HCT116 (cell line): Measurements from ENCODE around the gene ADGRD1. TPM values are rescaled to one million over a fixed set of nuclear protein-coding genes. Genes with fewer than 3 reads are reported as not detected.

Experiments used
- ATAC-seq: fragments of 200-7000 bp; cut with Tn5 transposase; 2 replicates; pipeline ENCODE4 v1.9.1; 2020; ENCODE audit warnings: mild to moderate bottlenecking, moderate library complexity
- BruUV-seq: library from RNA; stranded (reverse); fragments of 400-500 nt; replicated peaks from 2 replicates; lab custom pipeline; 2021; lab: Mats Ljungman, UMichigan
- CTCF ChIA-PET: fragments of 300-600 bp; sonication (Branson Sonifier 250); formaldehyde crosslinking; loops from one replicate; lab custom pipeline; 2021; ENCODE audit warnings: antibody characterized with exemption; lab: Charles Lee
- POLR2A ChIA-PET: fragments of 300-600, 350-600 bp; sonication (Branson Sonifier 250); formaldehyde crosslinking; loops from one replicate; lab custom pipeline; 2021; ENCODE audit warnings: antibody characterized with exemption; lab: Charles Lee
- RAD21 ChIA-PET, 2 experiments: fragments of 300-600 bp; sonication (Branson Sonifier 250); formaldehyde crosslinking; loops; one replicate each; lab custom pipeline; 2023; ENCODE audit warnings: low total read pairs in 2 of 2; ENCODE audit not compliant: uncharacterized antibody in 2 of 2, unreplicated experiment in 2 of 2, low non-redundant PET in 1 of 2; lab: Charles Lee
- DNase-seq: peaks from one replicate; pipeline ENCODE4 v3.0.0-alpha.2; 2010; ENCODE audit warnings: low read depth, low spot score
- H2AFZ ChIP-seq: fragments of 200-600 bp; shearing (Covaris generic), sonication (generic); 2 replicates; pipeline ENCODE4 v1.6.1; 2017; ENCODE audit warnings: low read depth, mixed run types, mixed read lengths, antibody characterized with exemption, low read length; ENCODE audit not compliant: poor library complexity, severe bottlenecking
- H3K27ac ChIP-seq: 2 replicates; pipeline ENCODE4 v1.5.1; 2012; ENCODE audit warnings: low read depth, low read length
- H3K27me3 ChIP-seq: fragments of 200-600 bp; sonication (generic); 2 replicates; pipeline ENCODE4 v1.6.1; 2016; ENCODE audit warnings: mixed run types, low read length, mixed read lengths; ENCODE audit not compliant: insufficient read depth
- H3K36me3 ChIP-seq, 2 experiments: fragments of 200-500 bp in 1 of 2; fragments of 200-600 bp in 1 of 2; sonication (Bioruptor generic) in 1 of 2; sonication (generic) in 1 of 2; 2 replicates each; pipeline versions ENCODE4 v1.5.1 to v1.6.1; 2014 to 2016; ENCODE audit warnings: low read length in 2 of 2, inconsistent platforms in 1 of 2, mixed read lengths in 1 of 2, mixed run types in 1 of 2; ENCODE audit not compliant: insufficient read depth in 2 of 2, control insufficient read depth in 1 of 2
- H3K4me1 ChIP-seq, 2 experiments: fragments of 200-600 bp in 1 of 2; sonication (generic) in 1 of 2; 2 replicates each; pipeline versions ENCODE4 v1.5.1 to v1.6.1; 2012 to 2017; ENCODE audit warnings: low read length in 2 of 2, inconsistent platforms in 1 of 2, mild to moderate bottlenecking in 1 of 2, mixed read lengths in 1 of 2, mixed run types in 1 of 2, moderate library complexity in 1 of 2; ENCODE audit not compliant: insufficient read depth in 2 of 2, control insufficient read depth in 1 of 2
- H3K4me2 ChIP-seq: fragments of 200-600 bp; sonication (generic); 2 replicates; pipeline ENCODE4 v1.6.1; 2017; ENCODE audit warnings: mixed run types, low read length, mixed read lengths
- H3K4me3 ChIP-seq, 2 experiments: fragments of 200-600 bp in 1 of 2; sonication (generic) in 1 of 2; replicated peaks in 1 of 2; 2 replicates each; pipeline ENCODE4 v1.5.1; 2011 to 2016; ENCODE audit warnings: low read length in 2 of 2, control low read depth in 1 of 2, low read depth in 1 of 2, mild to moderate bottlenecking in 1 of 2, mixed read lengths in 1 of 2, mixed run types in 1 of 2
- H3K79me2 ChIP-seq: fragments of 200-600 bp; sonication (generic); 2 replicates; pipeline ENCODE4 v1.6.1; 2017; ENCODE audit warnings: mild to moderate bottlenecking, mixed run types, low read length, moderate library complexity, mixed read lengths; ENCODE audit not compliant: insufficient read depth
- H3K9ac ChIP-seq: fragments of 200-600 bp; sonication (generic); 2 replicates; pipeline ENCODE4 v1.6.1; 2016; ENCODE audit warnings: low read length, mixed read lengths
- H3K9me2 ChIP-seq: fragments of 200-600 bp; sonication (generic), shearing (Covaris generic); 2 replicates; pipeline ENCODE4 v1.6.1; 2017; ENCODE audit warnings: mixed run types, mild to moderate bottlenecking, moderate library complexity; ENCODE audit not compliant: insufficient read depth
- H3K9me3 ChIP-seq, 2 experiments: fragments of 200-500 bp in 1 of 2; fragments of 200-600 bp in 1 of 2; sonication (Bioruptor generic) in 1 of 2; sonication (generic) in 1 of 2; 2 replicates each; pipeline ENCODE4 v1.6.1; 2014 to 2017; ENCODE audit warnings: low read length in 2 of 2, mixed read lengths in 2 of 2, inconsistent platforms in 1 of 2, low read depth in 1 of 2, mild to moderate bottlenecking in 1 of 2, mixed run types in 1 of 2, moderate library complexity in 1 of 2; ENCODE audit not compliant: control insufficient read depth in 1 of 2, insufficient read depth in 1 of 2
- H4K20me1 ChIP-seq: fragments of 200-600 bp; sonication (generic), shearing (Covaris generic); 2 replicates; pipeline ENCODE4 v1.6.1; 2017; ENCODE audit warnings: mixed run types, mild to moderate bottlenecking, moderate library complexity; ENCODE audit not compliant: insufficient read depth
- CEBPB ChIP-seq: IDR thresholded peaks from 2 replicates; pipeline ENCODE4 v1.6.1; 2012; ENCODE audit warnings: low read depth
- EGR1 ChIP-seq: IDR thresholded peaks from 2 replicates; pipeline ENCODE4 v1.6.1; 2012; ENCODE audit warnings: low read depth
- EZH2 ChIP-seq: fragments of 200-600 bp; sonication (generic); IDR thresholded peaks from 2 replicates; pipeline ENCODE4 v1.6.1; 2017; ENCODE audit warnings: antibody characterized with exemption, mixed run types
- EZH2phosphoT487 ChIP-seq: fragments of 200-600 bp; IDR thresholded peaks from 2 replicates; pipeline ENCODE4 v1.6.1; 2018; ENCODE audit warnings: antibody characterized with exemption, borderline replicate concordance
- FOSL1 ChIP-seq: IDR thresholded peaks from 2 replicates; pipeline ENCODE4 v1.6.1; 2012; ENCODE audit warnings: low read depth
- JUND ChIP-seq: IDR thresholded peaks from 2 replicates; pipeline ENCODE4 v1.6.1; 2012
- POLR2A ChIP-seq: IDR thresholded peaks from 2 replicates; pipeline ENCODE4 v1.7.0; 2011; ENCODE audit warnings: borderline replicate concordance; ENCODE audit not compliant: insufficient read depth, insufficient read length; ENCODE audit errors: extremely low read depth
- POLR2AphosphoS5 ChIP-seq: IDR thresholded peaks from 2 replicates; pipeline ENCODE4 v1.6.1; 2011; ENCODE audit warnings: mild to moderate bottlenecking, low read depth, low read length, moderate library complexity
- SIN3A ChIP-seq: IDR thresholded peaks from 2 replicates; pipeline ENCODE4 v1.6.1; 2012; ENCODE audit warnings: low read depth
- SP1 ChIP-seq: IDR thresholded peaks from 2 replicates; pipeline ENCODE4 v1.6.1; 2012; ENCODE audit warnings: low read depth
- SRF ChIP-seq: IDR thresholded peaks from 2 replicates; pipeline ENCODE4 v1.6.1; 2012; ENCODE audit warnings: low read depth
- TCF7L2 ChIP-seq: IDR thresholded peaks from 2 replicates; pipeline ENCODE4 v1.7.0; 2011; ENCODE audit warnings: borderline replicate concordance, inconsistent platforms; ENCODE audit not compliant: insufficient read depth, insufficient read length; ENCODE audit errors: extremely low read depth
- ZFX ChIP-seq: fragments of 450-650 bp; IDR thresholded peaks from 2 replicates; pipeline ENCODE4 v1.6.1; 2017
- ZNF274 ChIP-seq: fragments of 200-500 bp; sonication (Bioruptor generic); IDR thresholded peaks from 2 replicates; pipeline ENCODE4 v1.6.1; 2014; ENCODE audit warnings: mild to moderate bottlenecking, low read depth, low read length, inconsistent platforms
- intact Hi-C: fragments of 100-400 bp; cut with micrococcal nuclease; formaldehyde crosslinking; loops from 2 replicates; pipeline ENCODE4 v1.10.0; 2022
- total RNA-seq: library from RNA; stranded (reverse); gene quantifications from one replicate; pipeline ENCODE4 v1.2.1, GENCODE V29; 2021; ENCODE audit not compliant: unreplicated experiment
- TF ChIP-seq, protein P1 (sequence below): IDR thresholded peaks from 2 replicates; pipeline ENCODE4 v1.6.1; 2011; ENCODE audit warnings: mild to moderate bottlenecking, low read length, moderate library complexity; ENCODE audit not compliant: insufficient replicate concordance; ENCODE audit errors: extremely low read depth
- TF ChIP-seq, protein P2 (sequence below): IDR thresholded peaks from 2 replicates; pipeline ENCODE4 v1.6.1; 2012
- TF ChIP-seq, protein P3 (sequence below): IDR thresholded peaks from 2 replicates; pipeline ENCODE4 v1.6.1; 2012

The ADGRD1 gene
- total RNA-seq, 1 experiment from 2014 or later = 0.44 TPM

DNA sequence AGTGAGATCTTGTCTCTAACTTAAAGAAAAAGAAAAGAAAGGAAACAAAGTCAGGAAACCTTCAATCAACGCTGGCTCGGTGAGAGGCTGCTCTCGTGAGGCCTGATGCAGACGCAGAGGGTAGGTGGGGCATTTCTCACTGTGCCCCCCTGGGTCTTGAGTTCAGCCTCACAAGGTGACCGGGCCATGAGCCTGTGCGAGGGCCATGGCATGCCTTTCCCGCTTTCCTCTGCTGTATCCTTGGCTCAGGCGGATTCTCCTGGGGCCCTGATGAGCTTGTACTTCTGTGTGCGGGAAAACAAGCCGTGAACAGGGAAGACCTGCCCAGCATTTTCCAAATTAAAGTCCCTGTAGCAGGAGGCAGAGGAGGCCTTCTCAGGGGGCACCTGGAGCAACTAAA lies 20.2 kb downstream of the ADGRD1 start:
- Histone ChIP-seq H3K4me2 (no peak overlapping the region), H3K36me3 (no peaks in the 10 kb centered on the region), H4K20me1 (no peaks in the 10 kb centered on the region), H3K9me2 (no peaks in the 10 kb centered on the region), H3K27me3 (peaks cover 21% of the 10 kb centered on the region), H3K9me3 (no peaks in the 10 kb centered on the region), H3K9ac (no peak overlapping the region), H3K79me2 (no peaks in the 10 kb centered on the region), H3K4me3 (no peak overlapping the region), H2AFZ (no peak overlapping the region), H3K4me1 (no peaks in the 10 kb centered on the region), H3K27ac (no peak overlapping the region)
- no TSS peak for BruUV-seq
- ChIA-PET RAD21 (no interaction called here), CTCF (no interaction called here), POLR2A (no interaction called here)
- TF ChIP-seq ZNF274 (no peak), TCF7L2 (no peak), POLR2AphosphoS5 (no peak), ZFX (no peak), EZH2 (no peak), SP1 (no peak), CEBPB (no peak), SRF (no peak), EGR1 (no peak), FOSL1 (no peak), JUND (no peak), EZH2phosphoT487 (no peak), POLR2A (no peak), SIN3A (no peak)
- TF ChIP-seq, protein P1, sequence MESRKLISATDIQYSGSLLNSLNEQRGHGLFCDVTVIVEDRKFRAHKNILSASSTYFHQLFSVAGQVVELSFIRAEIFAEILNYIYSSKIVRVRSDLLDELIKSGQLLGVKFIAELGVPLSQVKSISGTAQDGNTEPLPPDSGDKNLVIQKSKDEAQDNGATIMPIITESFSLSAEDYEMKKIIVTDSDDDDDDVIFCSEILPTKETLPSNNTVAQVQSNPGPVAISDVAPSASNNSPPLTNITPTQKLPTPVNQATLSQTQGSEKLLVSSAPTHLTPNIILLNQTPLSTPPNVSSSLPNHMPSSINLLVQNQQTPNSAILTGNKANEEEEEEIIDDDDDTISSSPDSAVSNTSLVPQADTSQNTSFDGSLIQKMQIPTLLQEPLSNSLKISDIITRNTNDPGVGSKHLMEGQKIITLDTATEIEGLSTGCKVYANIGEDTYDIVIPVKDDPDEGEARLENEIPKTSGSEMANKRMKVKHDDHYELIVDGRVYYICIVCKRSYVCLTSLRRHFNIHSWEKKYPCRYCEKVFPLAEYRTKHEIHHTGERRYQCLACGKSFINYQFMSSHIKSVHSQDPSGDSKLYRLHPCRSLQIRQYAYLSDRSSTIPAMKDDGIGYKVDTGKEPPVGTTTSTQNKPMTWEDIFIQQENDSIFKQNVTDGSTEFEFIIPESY = no peak
- TF ChIP-seq, protein P2, sequence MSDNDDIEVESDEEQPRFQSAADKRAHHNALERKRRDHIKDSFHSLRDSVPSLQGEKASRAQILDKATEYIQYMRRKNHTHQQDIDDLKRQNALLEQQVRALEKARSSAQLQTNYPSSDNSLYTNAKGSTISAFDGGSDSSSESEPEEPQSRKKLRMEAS = no peak
- TF ChIP-seq, protein P3, sequence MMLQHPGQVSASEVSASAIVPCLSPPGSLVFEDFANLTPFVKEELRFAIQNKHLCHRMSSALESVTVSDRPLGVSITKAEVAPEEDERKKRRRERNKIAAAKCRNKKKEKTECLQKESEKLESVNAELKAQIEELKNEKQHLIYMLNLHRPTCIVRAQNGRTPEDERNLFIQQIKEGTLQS = no peak
- DNase-seq (no peak), ATAC-seq (no peak)
- intact Hi-C loops = no loop called here
